ENCODE data around the gene VGF.
"Not testable (repeated sequence)": the region's sequence is repeated elsewhere in the genome, so short reads cannot be mapped to it uniquely, and the experiment has no call there.

VGF gene

GRCh38 chr7:101165075-101165957 is at the start of gene VGF:
VGF (minus strand) TSS chr7:101165569; CDS start chr7:101164843, 726 bp downstream.
- FAIRE-seq, result peak; percentile 84

- FAIRE-seq, result no peak
Observed at GRCh38 chr7:101212014-101212413, 46.6 kb upstream of the VGF start.

GRCh38 chr7:101211501-101211900 is 46.1 kb upstream of the VGF start:
- FAIRE-seq, result no peak

- FAIRE-seq, result no peak
Observed at GRCh38 chr7:101210143-101210542, 44.8 kb upstream of the VGF start.

- FAIRE-seq, result no peak
Observed at GRCh38 chr7:101208794-101209193, 43.4 kb upstream of the VGF start.

GRCh38 chr7:101207459-101207858 is 42.1 kb upstream of the VGF start:
- FAIRE-seq, result no peak

GRCh38 chr7:101206665-101207042 is 41.3 kb upstream of the VGF start:
- FAIRE-seq, result no peak

- no peak for FAIRE-seq
Observed at GRCh38 chr7:101205901-101206664, 40.7 kb upstream of the VGF start.

GRCh38 chr7:101203740-101204738 is 38.7 kb upstream of the VGF start:
- FAIRE-seq, result not testable (repeated sequence)

- no peak for FAIRE-seq
Observed at GRCh38 chr7:101202603-101202918, 37.2 kb upstream of the VGF start.

- no peak for FAIRE-seq
Observed at GRCh38 chr7:101201695-101202602, 36.6 kb upstream of the VGF start.

- FAIRE-seq, result no peak
Observed at GRCh38 chr7:101200862-101201599, 35.7 kb upstream of the VGF start, which contains the start of gene MOGAT3. MOGAT3 (minus strand) TSS chr7:101201036; CDS start chr7:101200854, 182 bp downstream.

- no peak for FAIRE-seq
Observed at GRCh38 chr7:101200504-101200861, 35.1 kb upstream of the VGF start.

- FAIRE-seq, result not testable (repeated sequence)
Observed at GRCh38 chr7:101199522-101199921, 34.2 kb upstream of the VGF start.

GRCh38 chr7:101198476-101198875 is 33.1 kb upstream of the VGF start:
- no peak for FAIRE-seq

GRCh38 chr7:101197991-101198390 is 32.6 kb upstream of the VGF start:
- no peak for FAIRE-seq

- no peak for FAIRE-seq
Observed at GRCh38 chr7:101195884-101196283, 30.5 kb upstream of the VGF start.

- FAIRE-seq, result no peak
Observed at GRCh38 chr7:101189109-101189508, 23.7 kb upstream of the VGF start.

- no peak for FAIRE-seq
Observed at GRCh38 chr7:101186844-101187428, 21.6 kb upstream of the VGF start.

GRCh38 chr7:101186194-101186593 is 20.8 kb upstream of the VGF start:
- FAIRE-seq, result no peak
